Dendritic cell treated with granulocyte-macrophage colony-stimulating factor and Interleukin-4, amounts not matched to agents 40 ng/mL and 50 ng/mL, for 4 days (primary cell): Measurements from ENCODE around the gene AMN.
A peak's percentile ranks its signal among the peaks of the same experiment; 100 is the strongest.

Source experiments
- H3K27ac Mint-ChIP-seq: one replicate; pipeline ENCODE4 v1.8.0; 2022; ENCODE audit warnings: mild to moderate bottlenecking, mixed read lengths
- H3K27me3 Mint-ChIP-seq: one replicate; pipeline ENCODE4 v1.8.0; 2022; ENCODE audit warnings: mild to moderate bottlenecking, mixed read lengths
- H3K36me3 Mint-ChIP-seq: one replicate; pipeline ENCODE4 v1.8.0; 2022; ENCODE audit warnings: low read depth, mixed read lengths
- H3K4me1 Mint-ChIP-seq: one replicate; pipeline ENCODE4 v1.8.0; 2022; ENCODE audit warnings: low read depth, mixed read lengths
- H3K4me3 Mint-ChIP-seq: one replicate; pipeline ENCODE4 v1.8.0; 2022; ENCODE audit warnings: mild to moderate bottlenecking, moderate library complexity, mixed read lengths
- H3K9me3 Mint-ChIP-seq: one replicate; pipeline ENCODE4 v1.8.0; 2022; ENCODE audit warnings: mixed read lengths
- intact Hi-C: fragments of 100-400 bp; cut with micrococcal nuclease; formaldehyde crosslinking; loops from one replicate; pipeline ENCODE4 v1.15.0; 2022

The AMN gene

DNA sequence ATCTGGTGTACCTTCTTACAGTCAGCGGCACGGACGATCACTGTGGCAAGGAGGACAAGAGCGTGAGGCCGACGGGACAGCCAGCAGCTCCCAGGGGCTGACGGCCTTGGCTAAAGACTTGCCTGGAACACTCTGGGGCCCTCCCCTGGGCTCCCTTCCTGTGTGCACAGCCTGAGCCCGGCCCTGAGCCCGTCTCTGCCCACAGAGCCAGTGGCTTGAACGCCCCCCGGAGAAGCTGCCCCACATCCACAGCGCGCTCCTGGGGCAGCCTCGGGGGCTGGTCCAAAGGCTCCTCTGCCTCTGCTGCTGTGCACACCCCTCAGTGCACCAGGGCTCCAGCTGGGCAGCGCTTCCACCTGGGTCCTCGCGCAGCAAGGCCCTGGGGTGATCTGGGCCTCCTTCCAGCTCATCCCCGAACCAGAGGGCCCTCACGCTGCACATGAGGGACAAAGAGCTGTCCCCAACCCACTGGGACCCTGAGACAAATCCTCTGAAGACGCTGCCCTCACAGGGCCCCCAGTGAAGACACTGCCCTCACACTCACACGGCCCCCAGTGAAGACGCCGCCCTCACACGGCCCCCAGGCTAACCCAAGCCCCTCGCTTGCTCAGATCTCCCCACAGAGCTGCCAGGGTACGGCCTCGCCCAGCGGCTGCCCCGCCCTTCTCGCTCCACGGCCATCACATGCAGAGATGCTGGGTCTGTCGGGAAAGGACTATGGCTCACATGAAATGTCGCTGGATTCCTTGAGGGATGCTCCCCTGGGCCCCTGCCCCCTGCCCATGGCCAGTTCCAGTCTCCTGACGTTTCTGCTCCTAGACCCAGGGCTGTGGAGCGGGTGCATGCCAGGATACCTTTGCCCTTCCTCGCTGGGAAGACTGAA lies 22.2 kb downstream of the AMN start:
- H3K27ac Mint-ChIP-seq: no peak overlapping the region
- H3K36me3 Mint-ChIP-seq: peaks cover 96% of the 10 kb centered on the region
- intact Hi-C loops: no loop called here

DNA sequence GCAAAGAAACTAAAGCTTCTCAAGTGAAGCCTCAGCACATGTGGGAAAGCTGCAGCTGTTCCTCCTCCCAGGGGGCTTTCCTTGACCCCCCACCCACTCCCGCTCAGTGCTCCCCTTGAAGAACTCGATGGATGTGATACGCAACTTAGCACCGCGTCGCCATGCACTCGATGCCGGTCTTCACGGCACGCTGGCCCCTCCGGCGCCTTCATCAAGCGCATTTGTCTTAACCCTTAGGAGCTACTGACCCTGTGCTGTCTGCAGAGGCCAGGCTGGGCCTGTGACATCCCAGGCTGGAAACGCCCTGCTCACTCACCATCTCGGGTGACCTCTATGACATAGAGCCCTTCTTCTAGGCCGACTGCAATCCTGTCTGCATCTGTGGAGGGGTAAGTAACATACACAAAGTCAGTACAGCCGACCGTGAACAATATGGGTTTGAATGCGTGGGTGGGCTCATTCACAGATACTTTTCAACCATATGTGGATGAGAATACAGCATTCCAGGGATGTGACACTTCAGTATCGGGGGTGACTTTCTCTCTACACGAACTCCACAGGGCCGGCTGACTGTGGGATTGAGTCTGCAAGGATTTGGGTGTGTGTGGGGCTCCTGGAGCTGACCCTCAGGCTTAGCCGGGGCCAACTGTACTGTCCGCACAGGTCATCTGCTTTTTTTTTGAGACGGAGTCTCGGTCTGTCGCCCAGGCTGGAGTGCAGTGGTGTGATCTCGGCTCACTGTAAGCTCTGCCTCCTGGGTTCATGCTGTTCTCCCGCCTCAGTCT lies 23.1 kb downstream of the AMN start:
- Mint-ChIP-seq H3K4me3 (no peak overlapping the region), H3K27ac (no peak overlapping the region), H3K36me3 (peaks cover 96% of the 10 kb centered on the region), H3K9me3 (no peaks in the 10 kb centered on the region), H3K4me1 (peaks cover 37% of the 10 kb centered on the region), H3K27me3 (no peaks in the 10 kb centered on the region)
- intact Hi-C loops: no loop called here

More for the DNA sequence above, 22.2 kb downstream of the AMN start:
- Mint-ChIP-seq H3K4me1 (peaks cover 28% of the 10 kb centered on the region), H3K9me3 (no peaks in the 10 kb centered on the region), H3K27me3 (no peaks in the 10 kb centered on the region), H3K4me3 (no peak overlapping the region)

DNA sequence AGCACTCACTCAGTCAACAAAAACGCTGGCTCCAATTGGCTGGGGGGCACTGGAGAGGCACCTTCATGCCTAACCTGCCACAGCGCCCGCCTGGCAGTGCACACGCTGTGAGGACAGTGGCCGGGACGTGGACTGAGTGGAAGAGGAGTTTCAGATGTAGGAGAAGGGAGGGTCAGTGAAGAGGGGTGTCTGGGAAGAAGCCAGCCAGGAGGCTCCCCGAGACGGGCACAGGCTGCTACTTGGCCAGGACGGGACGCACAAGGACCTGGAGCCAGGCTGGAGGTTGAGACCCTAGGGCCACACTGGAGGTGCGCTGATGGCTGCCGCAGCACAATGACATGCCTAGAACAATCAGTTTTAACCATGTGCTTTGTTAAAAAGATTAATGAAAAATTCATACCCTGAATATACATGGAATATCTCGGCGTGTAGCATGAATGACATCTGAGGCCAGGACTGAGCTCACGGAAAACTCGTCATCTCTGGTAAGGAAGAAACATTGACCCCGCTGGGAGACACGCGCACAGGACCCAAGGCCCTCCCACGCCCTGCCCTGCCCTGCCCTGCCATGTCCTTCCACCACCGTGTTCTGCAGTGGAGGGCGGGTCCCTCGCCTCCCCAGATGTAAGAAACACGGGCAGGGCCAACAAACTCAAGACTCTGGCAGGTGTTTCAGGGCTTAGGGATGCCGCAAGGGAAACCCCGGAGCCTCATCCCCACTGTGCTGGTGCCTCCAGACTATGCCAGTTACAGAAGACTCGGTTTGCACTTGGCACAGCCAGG lies 25.0 kb downstream of the AMN start:
- Mint-ChIP-seq H3K27ac (no peak overlapping the region), H3K27me3 (no peaks in the 10 kb centered on the region), H3K36me3 (peaks cover 96% of the 10 kb centered on the region), H3K9me3 (no peaks in the 10 kb centered on the region), H3K4me3 (no peak overlapping the region), H3K4me1 (peaks cover 26% of the 10 kb centered on the region)
- intact Hi-C loops: no loop called here

DNA sequence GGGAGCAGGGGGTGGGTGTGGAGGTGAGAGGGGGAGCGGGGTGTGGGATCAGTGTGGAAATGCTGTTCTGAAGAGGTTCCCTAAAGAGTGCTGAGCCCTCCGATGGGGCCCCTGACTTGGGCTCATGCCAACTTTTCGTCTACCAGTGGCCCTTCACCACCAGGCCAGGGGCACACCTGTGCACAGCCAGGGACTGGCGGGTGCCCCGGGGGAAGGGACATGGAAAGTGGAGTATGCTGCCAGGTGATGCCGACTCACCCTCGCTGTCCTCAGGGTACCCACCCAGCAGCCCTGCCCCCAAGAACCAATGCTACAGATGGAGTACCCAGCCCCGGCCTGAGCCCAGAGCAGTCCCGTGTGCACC lies 26.2 kb downstream of the AMN start:
- H3K4me1 Mint-ChIP-seq: peaks cover 25% of the 10 kb centered on the region
- H3K27me3 Mint-ChIP-seq: no peaks in the 10 kb centered on the region
- H3K27ac Mint-ChIP-seq: peak overlapping the region; percentile 48
- no peak overlapping the region for H3K4me3 Mint-ChIP-seq
- intact Hi-C loops: no loop called here
- peaks cover 96% of the 10 kb centered on the region for H3K36me3 Mint-ChIP-seq
- no peaks in the 10 kb centered on the region for H3K9me3 Mint-ChIP-seq

DNA sequence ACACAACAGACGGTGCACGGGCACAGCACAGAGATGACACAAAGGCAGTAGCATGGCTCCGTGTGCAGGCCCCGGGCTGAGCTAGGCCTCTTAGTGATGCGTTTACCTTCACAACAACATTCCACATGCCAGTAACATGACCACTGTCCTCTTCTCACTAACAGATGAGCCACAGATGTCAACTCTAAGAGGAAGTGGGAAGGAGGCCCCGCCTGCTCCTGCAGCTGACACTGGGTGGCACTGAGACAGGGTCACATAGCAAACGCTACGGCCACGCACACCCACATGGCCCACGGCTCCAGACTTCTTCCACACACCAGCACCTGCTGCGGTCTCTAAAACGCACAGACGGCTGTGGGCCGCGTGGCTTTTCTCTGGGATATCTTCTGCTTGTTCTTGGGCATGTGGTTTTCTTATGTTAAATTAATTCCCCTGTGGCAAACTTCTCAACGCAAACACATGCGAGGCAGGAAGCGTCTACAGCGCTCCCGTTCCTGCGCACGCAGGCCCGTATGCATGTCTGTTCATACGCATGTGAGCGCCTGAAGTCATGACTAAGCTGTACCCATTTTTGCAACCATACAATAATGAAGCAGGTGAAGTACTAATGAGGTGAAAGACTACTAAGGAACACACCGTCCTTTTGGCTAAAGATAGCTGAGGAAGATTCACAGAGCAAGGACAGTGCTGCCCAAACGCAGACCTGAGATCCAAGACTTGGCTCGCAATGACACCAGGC lies 26.8 kb downstream of the AMN start:
- intact Hi-C loops: no loop called here
- peaks cover 25% of the 10 kb centered on the region for H3K4me1 Mint-ChIP-seq
- H3K9me3 Mint-ChIP-seq: no peaks in the 10 kb centered on the region
- H3K27ac Mint-ChIP-seq: peak overlapping the region; percentile 48
- peaks cover 96% of the 10 kb centered on the region for H3K36me3 Mint-ChIP-seq
- no peak overlapping the region for H3K4me3 Mint-ChIP-seq
- H3K27me3 Mint-ChIP-seq: no peaks in the 10 kb centered on the region

DNA sequence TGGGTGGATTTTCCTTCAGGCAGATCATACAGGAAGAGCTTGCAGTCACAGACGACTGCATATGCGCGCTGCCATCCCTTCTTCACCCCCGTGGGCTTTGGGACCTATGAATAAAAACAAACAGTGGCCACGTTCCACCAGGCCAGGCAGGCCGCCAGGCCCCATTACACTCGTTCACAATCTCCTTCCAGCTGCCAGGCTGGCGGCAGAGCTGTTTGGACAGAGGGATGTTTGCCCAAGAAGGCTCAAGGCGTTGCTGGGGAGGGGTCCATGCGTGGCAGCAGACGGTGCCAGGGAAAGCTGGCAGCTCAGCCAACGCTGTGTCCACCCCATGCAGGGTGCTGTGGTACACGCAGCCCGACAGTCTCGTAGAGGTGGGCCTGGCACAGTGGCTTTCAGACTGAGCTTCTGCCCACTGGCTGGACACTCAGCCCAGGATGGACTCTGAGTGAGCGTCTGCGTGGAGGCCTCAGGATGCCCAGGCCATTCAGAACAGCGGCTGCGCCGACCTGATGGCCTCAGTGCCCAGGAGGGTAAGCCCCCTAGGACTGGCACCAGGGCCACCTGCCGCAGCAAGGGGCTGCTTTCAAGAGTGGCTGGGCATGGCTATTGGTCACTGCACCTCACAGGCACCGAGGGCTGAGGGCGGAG lies 27.5 kb downstream of the AMN start:
- intact Hi-C loops: no loop called here
- H3K27me3 Mint-ChIP-seq: no peaks in the 10 kb centered on the region
- no peaks in the 10 kb centered on the region for H3K9me3 Mint-ChIP-seq
- H3K36me3 Mint-ChIP-seq: peaks cover 96% of the 10 kb centered on the region
- peaks cover 25% of the 10 kb centered on the region for H3K4me1 Mint-ChIP-seq
- peak overlapping the region; percentile 48 for H3K27ac Mint-ChIP-seq
- H3K4me3 Mint-ChIP-seq: no peak overlapping the region

DNA sequence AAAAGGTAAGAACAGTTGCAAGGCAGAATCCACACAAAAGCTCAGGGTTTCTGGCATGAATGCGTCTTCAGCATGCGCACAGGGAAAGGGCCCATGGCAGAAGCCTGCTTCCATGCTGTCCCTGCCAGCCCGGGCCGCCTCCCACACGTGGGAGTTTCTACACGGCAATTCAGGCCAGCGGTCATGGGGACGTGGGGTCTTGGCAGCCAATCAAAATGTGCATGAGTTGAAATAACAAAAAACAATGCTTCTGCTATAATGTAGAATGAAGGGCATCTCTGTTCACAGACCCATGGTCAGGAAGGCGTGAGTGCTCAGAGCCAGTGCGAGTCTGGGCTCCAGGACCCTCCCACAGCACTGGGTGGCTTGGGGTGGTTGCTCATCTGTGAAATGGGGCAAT lies 28.6 kb downstream of the AMN start:
- Mint-ChIP-seq H3K36me3 (peaks cover 96% of the 10 kb centered on the region), H3K27me3 (no peaks in the 10 kb centered on the region), H3K27ac (no peak overlapping the region), H3K9me3 (no peaks in the 10 kb centered on the region), H3K4me1 (peaks cover 25% of the 10 kb centered on the region), H3K4me3 (no peak overlapping the region)
- intact Hi-C loops: no loop called here

DNA sequence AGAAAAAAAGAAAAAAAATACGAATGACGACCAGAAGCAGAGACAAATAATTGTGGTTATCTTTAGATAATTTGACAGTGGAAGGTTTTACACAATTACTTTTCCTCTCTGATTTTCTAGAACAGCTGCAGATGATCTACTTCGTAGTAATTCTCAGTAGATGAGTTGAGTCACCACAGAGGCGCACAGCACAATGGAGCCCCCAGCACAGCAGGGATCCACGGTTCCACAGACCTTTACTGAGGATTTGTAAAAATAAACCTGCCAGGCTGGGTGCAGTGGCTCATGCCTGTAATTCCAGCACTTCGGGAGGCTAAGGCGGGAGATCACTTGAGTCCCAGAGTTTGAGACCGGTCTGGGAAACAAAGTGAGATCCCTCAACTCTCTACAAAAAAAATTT lies 29.3 kb downstream of the AMN start:
- no peak overlapping the region for H3K27ac Mint-ChIP-seq
- no peak overlapping the region for H3K4me3 Mint-ChIP-seq
- intact Hi-C loops: no loop called here
- no peaks in the 10 kb centered on the region for H3K27me3 Mint-ChIP-seq
- peaks cover 25% of the 10 kb centered on the region for H3K4me1 Mint-ChIP-seq
- peaks cover 96% of the 10 kb centered on the region for H3K36me3 Mint-ChIP-seq
- no peaks in the 10 kb centered on the region for H3K9me3 Mint-ChIP-seq

DNA sequence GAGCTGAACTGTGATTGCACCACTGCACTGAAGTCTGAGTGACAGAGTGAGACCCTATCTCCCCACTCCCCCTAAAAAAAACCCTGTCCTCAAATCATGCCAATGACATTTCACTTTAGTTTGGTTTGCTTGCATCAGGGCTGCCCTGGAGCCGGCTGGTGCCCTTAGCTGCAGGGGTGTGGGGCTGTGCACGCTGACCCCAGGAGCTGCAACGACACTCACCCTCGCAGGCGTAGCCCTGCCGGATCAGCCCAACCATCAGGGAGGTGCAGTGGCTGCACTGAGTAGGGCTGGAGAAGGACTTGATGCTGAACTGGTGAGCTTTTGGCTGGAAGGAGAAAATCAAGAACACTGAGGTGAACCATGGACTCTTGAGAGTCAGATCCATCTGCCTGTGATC lies 29.8 kb downstream of the AMN start:
- no peak overlapping the region for H3K27ac Mint-ChIP-seq
- peaks cover 22% of the 10 kb centered on the region for H3K4me1 Mint-ChIP-seq
- peaks cover 96% of the 10 kb centered on the region for H3K36me3 Mint-ChIP-seq
- no peak overlapping the region for H3K4me3 Mint-ChIP-seq
- H3K9me3 Mint-ChIP-seq: no peaks in the 10 kb centered on the region
- no peaks in the 10 kb centered on the region for H3K27me3 Mint-ChIP-seq
- intact Hi-C loops: no loop called here

DNA sequence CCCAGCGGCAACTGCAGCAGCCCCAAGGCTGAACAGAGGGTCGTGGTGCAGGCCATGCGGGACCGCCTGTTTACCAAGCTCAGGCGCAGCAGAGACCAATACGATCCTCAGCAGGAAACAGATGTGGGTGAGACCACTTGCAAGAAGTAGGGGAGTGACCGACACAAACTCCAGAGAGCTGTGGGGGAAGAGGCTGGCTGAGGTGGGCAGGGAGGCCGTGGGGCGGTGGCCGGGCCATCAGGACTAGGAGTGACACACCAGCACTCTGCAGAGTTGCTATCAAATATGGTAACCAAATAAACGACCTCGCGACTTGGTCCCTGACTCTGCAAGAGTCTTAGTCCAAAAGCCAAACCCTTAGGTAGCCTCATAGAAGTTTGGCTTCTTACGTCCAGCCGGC lies 30.6 kb downstream of the AMN start:
- intact Hi-C loops: no loop called here
- Mint-ChIP-seq H3K9me3 (no peaks in the 10 kb centered on the region), H3K4me1 (peaks cover 20% of the 10 kb centered on the region), H3K4me3 (no peak overlapping the region), H3K27me3 (no peaks in the 10 kb centered on the region), H3K27ac (no peak overlapping the region), H3K36me3 (peaks cover 96% of the 10 kb centered on the region)

DNA sequence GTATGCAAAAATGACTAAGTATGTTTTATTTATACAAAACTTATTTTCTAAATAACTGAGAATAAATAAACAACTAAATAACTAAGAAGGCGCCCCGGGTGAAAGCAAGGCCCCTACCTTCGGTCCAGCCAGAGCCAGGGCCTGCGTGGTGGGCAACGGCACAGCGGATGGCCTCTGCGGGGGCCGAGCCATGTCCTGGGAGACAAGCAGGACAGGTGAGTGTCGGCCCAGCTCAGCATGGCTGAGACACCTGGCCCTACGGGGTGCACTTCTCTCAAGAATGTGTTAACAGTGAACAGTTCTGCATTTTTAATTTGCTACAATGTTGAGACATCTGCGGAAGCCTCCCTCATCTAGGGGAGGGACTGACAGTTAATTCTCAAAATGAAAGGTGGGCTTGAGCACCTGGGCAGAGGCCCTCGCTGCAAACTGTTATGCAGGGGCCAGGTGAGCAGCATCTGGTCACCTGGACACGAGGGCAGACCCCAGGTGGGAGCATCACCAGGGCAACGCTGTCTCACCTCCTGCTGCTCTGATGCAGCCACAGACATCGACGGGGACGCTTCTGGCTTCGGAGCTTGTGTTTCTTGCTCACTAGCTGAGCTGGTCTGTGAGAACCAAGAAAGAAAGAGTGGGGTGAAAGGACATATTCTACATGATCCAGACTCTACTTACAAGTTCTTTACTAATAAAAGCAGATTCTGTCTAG lies 31.8 kb downstream of the AMN start:
- Mint-ChIP-seq H3K4me1 (peaks cover 14% of the 10 kb centered on the region), H3K9me3 (no peaks in the 10 kb centered on the region), H3K4me3 (no peak overlapping the region), H3K36me3 (peaks cover 100% of the 10 kb centered on the region), H3K27me3 (no peaks in the 10 kb centered on the region), H3K27ac (no peak overlapping the region)
- intact Hi-C loops: no loop called here

DNA sequence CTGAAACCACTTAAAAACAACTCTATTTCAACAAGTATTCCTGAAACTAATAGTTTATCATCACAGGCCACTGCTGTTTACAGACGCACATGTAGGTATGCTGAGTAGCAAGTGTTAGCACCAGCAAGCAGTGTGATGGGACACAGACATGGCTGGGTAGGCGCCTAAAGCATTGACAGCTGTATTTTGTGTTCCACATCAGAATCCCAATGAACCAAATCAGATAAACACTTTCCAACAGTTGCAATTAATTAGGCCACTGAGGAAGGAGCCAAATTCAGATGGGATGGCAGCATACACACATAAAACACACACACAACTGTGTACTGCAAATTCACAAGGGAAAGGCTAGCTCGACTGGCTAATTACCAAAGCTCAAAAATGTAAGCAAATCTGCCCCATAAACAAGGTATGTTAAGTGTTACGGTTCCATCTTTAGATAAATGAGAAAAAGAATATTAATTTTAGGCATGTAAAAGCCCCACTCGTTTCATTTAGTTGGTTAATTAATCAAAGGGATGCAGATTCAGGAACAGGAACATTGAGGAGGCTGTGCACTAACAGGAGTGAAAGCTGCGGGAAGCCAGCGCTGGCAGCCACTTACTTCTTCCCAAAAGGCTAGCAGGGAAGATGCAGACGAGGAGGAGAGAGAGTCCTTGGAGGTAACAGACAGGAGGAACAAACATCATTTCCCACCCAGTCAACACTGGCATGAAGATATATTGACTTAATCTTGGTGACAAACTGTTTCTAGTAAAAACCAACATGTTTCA lies 33.4 kb downstream of the AMN start:
- Mint-ChIP-seq H3K4me1 (no peaks in the 10 kb centered on the region), H3K27me3 (no peaks in the 10 kb centered on the region), H3K4me3 (no peak overlapping the region), H3K27ac (no peak overlapping the region), H3K36me3 (peaks cover 100% of the 10 kb centered on the region), H3K9me3 (no peaks in the 10 kb centered on the region)
- intact Hi-C loops: no loop called here
